IPS DF 4.7 (cell line): ENCODE data around the gene ZNF85.
"Not testable (repeated sequence)": the region's sequence is repeated elsewhere in the genome, so short reads cannot be mapped to it uniquely, and the experiment has no call there.

ENCODE experiments used
- DNase-seq: peaks from one replicate; pipeline ENCODE4 v3.0.0-alpha.2; 2013; ENCODE audit warnings: low spot score; ENCODE audit errors: extremely low read depth

ZNF85 gene

GRCh38 chr19:20923077-20923871, at the start of gene ZNF85:
TSS of gene ZNF85 (plus strand) at chr19:20923251. CDS start at chr19:20923401, 150 bp downstream.
- DNase-seq: peak; percentile 76

GRCh38 chr19:20879501-20879900, 43.5 kb upstream of the ZNF85 start:
- DNase-seq: no peak

- no peak for DNase-seq
Observed at GRCh38 chr19:20912973-20913372, 10.1 kb upstream of the ZNF85 start.

- no peak for DNase-seq
Observed at GRCh38 chr19:20925481-20925880, 2.4 kb downstream of the ZNF85 start.

GRCh38 chr19:20926796-20927195, 3.7 kb downstream of the ZNF85 start:
- no peak for DNase-seq

- DNase-seq: no peak
Observed at GRCh38 chr19:20928371-20928770, 5.3 kb downstream of the ZNF85 start.

- not testable (repeated sequence) for DNase-seq
Observed at GRCh38 chr19:20936322-20936947, 13.4 kb downstream of the ZNF85 start.

GRCh38 chr19:20952561-20953095, 29.6 kb downstream of the ZNF85 start:
- DNase-seq: not testable (repeated sequence)

- no peak for DNase-seq
Observed at GRCh38 chr19:20964798-20965197, 41.7 kb downstream of the ZNF85 start.

GRCh38 chr19:20968092-20968491, 45.0 kb downstream of the ZNF85 start:
- DNase-seq: no peak

GRCh38 chr19:20969498-20969897, 46.4 kb downstream of the ZNF85 start:
- DNase-seq: no peak

- no peak for DNase-seq
Observed at GRCh38 chr19:20969898-20970297, 46.8 kb downstream of the ZNF85 start.

GRCh38 chr19:20992788-20993187, 69.7 kb downstream of the ZNF85 start:
- DNase-seq: not testable (repeated sequence)

- peak; percentile 53 for DNase-seq
Observed at GRCh38 chr19:20999731-21000352, 76.8 kb downstream of the ZNF85 start.
